Upper lobe of left lung (tissue), 4 donors: ENCODE measurements around the gene ARL14.

Experiments used
- POLR2A ChIP-seq, 4 donors: fragments of 450-650 bp; IDR thresholded peaks; one replicate each; pipeline ENCODE4 v1.5.1; 2016 to 2017; ENCODE audit warnings: antibody characterized with exemption in 4 of 4, mild to moderate bottlenecking in 2 of 4
- POLR2AphosphoS5 ChIP-seq, 2 donors: sonication (generic); formaldehyde crosslinking; IDR thresholded peaks; one replicate each; pipeline ENCODE4 v1.5.1; 2017; ENCODE audit warnings: antibody characterized with exemption in 2 of 2
- TF ChIP-seq, protein P1 (sequence below), 6 experiments: fragments of 450-650 bp in 4 of 6; fragments of 200-600 bp in 2 of 6; sonication (generic) in 2 of 6; IDR thresholded peaks; one replicate each; pipeline ENCODE4 v1.5.1; 2016 to 2019; ENCODE audit warnings: antibody characterized with exemption in 6 of 6

DNA sequence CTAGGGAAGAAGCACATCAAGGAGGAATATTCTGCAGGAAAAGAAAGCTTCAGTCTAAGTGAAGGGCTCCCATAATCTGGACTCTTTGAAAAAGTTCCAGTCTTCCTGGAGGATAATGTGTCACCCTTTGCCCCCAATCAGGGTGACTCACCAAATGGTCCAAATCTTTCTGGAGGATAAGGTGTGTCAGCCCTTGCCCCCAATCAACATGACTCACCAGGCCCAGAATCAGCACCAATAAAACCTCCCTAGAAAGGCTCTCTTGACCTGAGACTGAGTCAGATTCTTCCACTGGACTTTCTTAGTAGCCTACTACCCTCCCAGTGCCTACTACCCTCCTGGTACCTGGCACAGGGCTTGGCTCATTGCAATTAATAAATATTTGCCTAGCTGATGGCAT, 9.5 kb upstream of the ARL14 start:
- TF ChIP-seq, protein P1, sequence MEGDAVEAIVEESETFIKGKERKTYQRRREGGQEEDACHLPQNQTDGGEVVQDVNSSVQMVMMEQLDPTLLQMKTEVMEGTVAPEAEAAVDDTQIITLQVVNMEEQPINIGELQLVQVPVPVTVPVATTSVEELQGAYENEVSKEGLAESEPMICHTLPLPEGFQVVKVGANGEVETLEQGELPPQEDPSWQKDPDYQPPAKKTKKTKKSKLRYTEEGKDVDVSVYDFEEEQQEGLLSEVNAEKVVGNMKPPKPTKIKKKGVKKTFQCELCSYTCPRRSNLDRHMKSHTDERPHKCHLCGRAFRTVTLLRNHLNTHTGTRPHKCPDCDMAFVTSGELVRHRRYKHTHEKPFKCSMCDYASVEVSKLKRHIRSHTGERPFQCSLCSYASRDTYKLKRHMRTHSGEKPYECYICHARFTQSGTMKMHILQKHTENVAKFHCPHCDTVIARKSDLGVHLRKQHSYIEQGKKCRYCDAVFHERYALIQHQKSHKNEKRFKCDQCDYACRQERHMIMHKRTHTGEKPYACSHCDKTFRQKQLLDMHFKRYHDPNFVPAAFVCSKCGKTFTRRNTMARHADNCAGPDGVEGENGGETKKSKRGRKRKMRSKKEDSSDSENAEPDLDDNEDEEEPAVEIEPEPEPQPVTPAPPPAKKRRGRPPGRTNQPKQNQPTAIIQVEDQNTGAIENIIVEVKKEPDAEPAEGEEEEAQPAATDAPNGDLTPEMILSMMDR (IDR thresholded peaks at IDR 0.05): no peak
- TF ChIP-seq POLR2AphosphoS5 (IDR thresholded peaks at IDR 0.05) (no peak), POLR2A (IDR thresholded peaks at IDR 0.05) (no peak)
